HepG2 (cell line): ENCODE results near the gene SNED1. TPM values are rescaled to one million over a fixed set of nuclear protein-coding genes. Genes with fewer than 3 reads are reported as not detected.

Experiments
- ATAC-seq: fragments of 200-7000 bp; cut with Tn5 transposase; 3 replicates; pipeline ENCODE4 v1.9.1; 2020; ENCODE audit warnings: mild to moderate bottlenecking, moderate library complexity
- BruUV-seq: library from RNA; stranded (reverse); fragments of 400-500 nt; replicated peaks from 2 replicates; lab custom pipeline; 2021; lab: Mats Ljungman, UMichigan
- CTCF ChIA-PET: fragments of 300-600 bp; formaldehyde crosslinking; extraction: SDS; loops from one replicate; lab custom pipeline; 2021; ENCODE audit warnings: low total read pairs, inconsistent platforms, low intra/inter-chr PET ratio; lab: Yijun Ruan, JAX
- POLR2A ChIA-PET: fragments of 350-600 bp; sonication (Branson Sonifier 250); formaldehyde crosslinking; loops from one replicate; lab custom pipeline; 2020; ENCODE audit warnings: antibody characterized with exemption, inconsistent platforms; lab: Yijun Ruan, JAX
- DNase-seq: peaks from one replicate; pipeline ENCODE4 v3.0.0-alpha.2; 2015; ENCODE audit warnings: low spot score
- FAIRE-seq: peaks from 3 replicates; lab custom pipeline; 2011; peaks lifted over from hg19 to GRCh38; lab: Jason Lieb, UNC
- H2AFZ ChIP-seq: one replicate; pipeline ENCODE4 v1.6.1; 2011; ENCODE audit warnings: low read length, inconsistent platforms
- H3K27ac ChIP-seq: fragments of 300-600 bp; 3 replicates; pipeline ENCODE4 v1.8.0; 2011; ENCODE audit warnings: mixed run types, mild to moderate bottlenecking, mixed read lengths, low read length, inconsistent platforms; ENCODE audit not compliant: insufficient read depth; ENCODE audit errors: extremely low read length
- H3K27me3 ChIP-seq, 2 experiments: fragments of 200-600 bp in 1 of 2; 2 replicates in 1 of 2; 3 replicates in 1 of 2; pipeline versions ENCODE4 v1.6.0 to v1.8.0; 2011; ENCODE audit warnings: low read length in 2 of 2, mild to moderate bottlenecking in 2 of 2, moderate library complexity in 2 of 2, inconsistent platforms in 1 of 2; ENCODE audit not compliant: insufficient read depth in 2 of 2, control insufficient read depth in 1 of 2
- H3K36me3 ChIP-seq, 2 experiments: fragments of 200-600 bp in 1 of 2; replicated peaks in 1 of 2; 2 replicates in 1 of 2; 3 replicates in 1 of 2; pipeline versions ENCODE4 v1.5.1 to v1.8.0; 2011; ENCODE audit warnings: low read length in 2 of 2, inconsistent platforms in 1 of 2; ENCODE audit not compliant: insufficient read depth in 2 of 2, control insufficient read depth in 1 of 2
- H3K4me1 ChIP-seq: 2 replicates; pipeline ENCODE4 v1.5.1; 2012; ENCODE audit warnings: low read length, inconsistent platforms; ENCODE audit not compliant: insufficient read depth
- H3K4me2 ChIP-seq: 2 replicates; pipeline ENCODE4 v1.6.0; 2011; ENCODE audit warnings: low read depth, low read length, inconsistent platforms
- H3K4me3 ChIP-seq, 3 experiments: fragments of 200-600 bp in 1 of 3; sonication (generic), shearing (Covaris generic) in 1 of 3; replicated peaks in 1 of 3; 2 replicates each; pipeline ENCODE4 v1.5.1; 2011 to 2016; ENCODE audit warnings: low read length in 3 of 3, inconsistent platforms in 2 of 3, low read depth in 2 of 3, mild to moderate bottlenecking in 2 of 3, control low read depth in 1 of 3, mixed read lengths in 1 of 3; ENCODE audit not compliant: insufficient read depth in 1 of 3
- H3K79me2 ChIP-seq: one replicate; pipeline ENCODE4 v1.6.1; 2011; ENCODE audit warnings: low read length, inconsistent platforms; ENCODE audit not compliant: insufficient read depth
- H3K9ac ChIP-seq: 2 replicates; pipeline ENCODE4 v1.6.0; 2011; ENCODE audit warnings: mild to moderate bottlenecking, low read depth, low read length, inconsistent platforms; ENCODE audit not compliant: insufficient read depth
- H3K9me3 ChIP-seq: 2 replicates; pipeline ENCODE4 v1.5.1; 2012; ENCODE audit warnings: mild to moderate bottlenecking, low read length
- H4K20me1 ChIP-seq: 2 replicates; pipeline ENCODE4 v1.6.0; 2011; ENCODE audit warnings: inconsistent platforms, mild to moderate bottlenecking, low read length, moderate library complexity; ENCODE audit not compliant: insufficient read depth
- ATAD3A ChIP-seq: sonication (generic); formaldehyde crosslinking; IDR thresholded peaks from 2 replicates; pipeline ENCODE4 v1.4.0; 2020; ENCODE audit warnings: missing genetic modification reagents
- DMAP1 ChIP-seq: IDR thresholded peaks from 2 replicates; pipeline ENCODE4 v1.6.1; 2016
- KDM5B ChIP-seq: sonication (generic); formaldehyde crosslinking; IDR thresholded peaks from 2 replicates; pipeline ENCODE4 v1.4.0; 2020; ENCODE audit warnings: missing genetic modification reagents, mild to moderate bottlenecking, borderline replicate concordance
- MAFK ChIP-seq, 2 experiments: IDR thresholded peaks in 1 of 2; conservative IDR thresholded peaks in 1 of 2; 2 replicates each; pipeline ENCODE4 v1.6.1; 2011; ENCODE audit warnings: improper control_type of control experiment in 2 of 2, low read length in 2 of 2
- MAZ ChIP-seq, 2 experiments: sonication (generic) in 1 of 2; formaldehyde crosslinking in 1 of 2; IDR thresholded peaks; 2 replicates each; pipeline versions ENCODE4 v1.5.0 to v1.6.1; 2012 to 2020; ENCODE audit warnings: low read depth in 2 of 2, mild to moderate bottlenecking in 2 of 2, borderline replicate concordance in 1 of 2, improper control_type of control experiment in 1 of 2, low read length in 1 of 2, missing genetic modification reagents in 1 of 2, moderate library complexity in 1 of 2
- MIER3 ChIP-seq: IDR thresholded peaks from 2 replicates; pipeline ENCODE4 v1.6.1; 2016; ENCODE audit warnings: missing compliant biosample characterization, borderline replicate concordance
- ZFP37 ChIP-seq: sonication (generic); formaldehyde crosslinking; IDR thresholded peaks from 2 replicates; pipeline ENCODE4 v1.4.0; 2020; ENCODE audit warnings: missing genetic modification reagents, borderline replicate concordance
- WGBS: methylation state at CpG from one replicate; pipeline ENCODE4 v1.1.6; 2017; ENCODE audit warnings: low lambda C conversion rate; 5-methylcytosine and 5-hydroxymethylcytosine counted together
- in situ Hi-C: cut with HindIII; loops from 2 replicates; pipeline ENCODE4 v1.10.0; 2017; ENCODE audit warnings: low pct_unique_long_range_greater_than_20kb; ENCODE audit not compliant: extremely low pct_ligation_motif_present
- intact Hi-C: fragments of 100-400 bp; cut with micrococcal nuclease; formaldehyde crosslinking; loops from one replicate; pipeline ENCODE4 v1.10.0; 2022; ENCODE audit not compliant: unreplicated experiment
- polyA plus RNA-seq, 8 experiments: library from polyadenylated mRNA; depleted of rRNA in 3 of 8; stranded (reverse) in 7 of 8; unstranded in 1 of 8; fragments of >200 nt; fragmentation: Illumina TruSeq in 4 of 8; extraction: Trizol in 4 of 8; gene quantifications; 2 replicates each; pipeline versions ENCODE4 v1.2.1 to v1.2.3, GENCODE V29; 2011 to 2016; ENCODE audit warnings: low read depth in 4 of 8, missing spikeins in 1 of 8, mixed read lengths in 1 of 8; ENCODE audit not compliant: insufficient read depth in 1 of 8
- total RNA-seq, 5 experiments: library from RNA; depleted of rRNA; stranded (reverse); fragments of >200 nt; fragmentation: Illumina TruSeq; extraction: Trizol; gene quantifications; 2 replicates each; pipeline ENCODE4 v1.2.3, GENCODE V29; 2016; ENCODE audit warnings: low read depth in 1 of 5
- TF ChIP-seq, protein P1 (sequence below): conservative IDR thresholded peaks from 2 replicates; pipeline ENCODE4 v1.6.1; 2018; ENCODE audit warnings: missing genetic modification reagents
- TF ChIP-seq, protein P2 (sequence below): IDR thresholded peaks from 2 replicates; pipeline ENCODE4 v1.4.0; 2020; ENCODE audit warnings: mild to moderate bottlenecking, missing genetic modification reagents

SNED1 gene
- total and polyA plus RNA-seq, 2 of the 13 experiments (the other 11 are each of a cell fraction or from before 2014, with no cell fraction given): 0.15 to 0.65 TPM

- FAIRE-seq: no peak
- Histone ChIP-seq H2AFZ (no peak overlapping the region), H3K4me2 (no peak overlapping the region), H4K20me1 (no peaks in the 10 kb centered on the region), H3K9me3 (no peaks in the 10 kb centered on the region), H3K36me3 (peaks cover 6 to 7% of the 10 kb centered on the region in 2 experiments)
- POLR2A ChIA-PET: no interaction called here
- intact Hi-C loops: no loop called here
- in situ Hi-C loops: no loop called here
- 92% methylated on average over 14 of the region's 14 CpGs for WGBS
- CTCF ChIA-PET: no interaction called here
- no peak for TF ChIP-seq DMAP1 (CRISPR knock-in tag)
- TF ChIP-seq, protein P1, sequence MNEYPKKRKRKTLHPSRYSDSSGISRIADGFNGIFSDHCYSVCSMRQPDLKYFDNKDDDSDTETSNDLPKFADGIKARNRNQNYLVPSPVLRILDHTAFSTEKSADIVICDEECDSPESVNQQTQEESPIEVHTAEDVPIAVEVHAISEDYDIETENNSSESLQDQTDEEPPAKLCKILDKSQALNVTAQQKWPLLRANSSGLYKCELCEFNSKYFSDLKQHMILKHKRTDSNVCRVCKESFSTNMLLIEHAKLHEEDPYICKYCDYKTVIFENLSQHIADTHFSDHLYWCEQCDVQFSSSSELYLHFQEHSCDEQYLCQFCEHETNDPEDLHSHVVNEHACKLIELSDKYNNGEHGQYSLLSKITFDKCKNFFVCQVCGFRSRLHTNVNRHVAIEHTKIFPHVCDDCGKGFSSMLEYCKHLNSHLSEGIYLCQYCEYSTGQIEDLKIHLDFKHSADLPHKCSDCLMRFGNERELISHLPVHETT (CRISPR knock-in tag): no peak
- no peak for TF ChIP-seq ZFP37
- TF ChIP-seq, all 625 proteins: peak for 0
- no peak overlapping the region for H3K4me3 ChIP-seq
- DNase-seq (no peak), ATAC-seq (no peak)
- no peak overlapping the region for H3K9ac ChIP-seq
- no peak overlapping the region for H3K27ac ChIP-seq
- H3K27me3 ChIP-seq: no peaks in the 10 kb centered on the region
- H3K4me1 ChIP-seq: peaks cover 19% of the 10 kb centered on the region
- BruUV-seq: no TSS peak
- no peaks in the 10 kb centered on the region for H3K79me2 ChIP-seq
Measured at GRCh38 chr2:241132538-241133435, 134.4 kb downstream of the SNED1 start.

DNA sequence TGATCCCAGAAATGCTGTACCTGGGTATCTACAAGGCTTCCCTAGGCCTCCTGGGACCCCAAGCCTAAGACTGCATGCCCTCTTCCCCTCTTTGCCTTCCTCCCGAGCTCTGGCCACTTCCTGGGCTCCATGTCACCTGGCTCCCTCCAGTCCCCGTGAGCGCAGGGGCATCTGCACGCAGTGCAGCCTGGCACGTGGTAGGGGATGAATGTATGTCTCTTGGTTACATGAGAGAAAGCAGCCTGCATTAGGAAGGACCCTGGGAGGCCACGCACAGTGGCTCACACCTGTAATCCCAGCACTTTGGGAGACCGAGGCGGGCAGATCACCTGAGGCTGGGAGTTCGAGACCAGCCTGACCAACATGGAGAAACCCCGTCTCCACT lies 135.0 kb downstream of the SNED1 start:
- ATAC-seq: no peak
- no peak overlapping the region for H3K4me3 ChIP-seq
- no peak overlapping the region for H3K9ac ChIP-seq
- intact Hi-C loops: no loop called here
- no TSS peak for BruUV-seq
- peaks cover 19% of the 10 kb centered on the region for H3K4me1 ChIP-seq
- H3K4me2 ChIP-seq: no peak overlapping the region
- ChIA-PET POLR2A (no interaction called here), CTCF (no interaction called here)
- no peak for DNase-seq
- no peak overlapping the region for H3K27ac ChIP-seq
- 96% methylated on average over 10 of the region's 10 CpGs for WGBS
- FAIRE-seq: no peak
- H3K36me3 ChIP-seq: peaks cover 12% of the 10 kb centered on the region in 2 experiments
- no peaks in the 10 kb centered on the region for H3K9me3 ChIP-seq
- no peak overlapping the region for H2AFZ ChIP-seq
- H4K20me1 ChIP-seq: no peaks in the 10 kb centered on the region
- no peaks in the 10 kb centered on the region for H3K79me2 ChIP-seq
- in situ Hi-C loops: no loop called here
- H3K27me3 ChIP-seq: no peaks in the 10 kb centered on the region
- TF ChIP-seq ATAD3A (CRISPR knock-in tag) (no peak), KDM5B (CRISPR knock-in tag) (no peak), MAFK (conservative IDR thresholded peaks at IDR 0.05 in 1 of 2, IDR thresholded peaks at IDR 0.05 in 1 of 2; ENCODE audit: low read length in 2 of 2) (no peak), MIER3 (CRISPR knock-in tag) (no peak), MAZ (IDR thresholded peaks at IDR 0.05; ENCODE audit: borderline replicate concordance, low read depth, low read length) (no peak), MAZ (CRISPR knock-in tag; IDR thresholded peaks at IDR 0.05; ENCODE audit: low read depth) (no peak)
- TF ChIP-seq, protein P2, sequence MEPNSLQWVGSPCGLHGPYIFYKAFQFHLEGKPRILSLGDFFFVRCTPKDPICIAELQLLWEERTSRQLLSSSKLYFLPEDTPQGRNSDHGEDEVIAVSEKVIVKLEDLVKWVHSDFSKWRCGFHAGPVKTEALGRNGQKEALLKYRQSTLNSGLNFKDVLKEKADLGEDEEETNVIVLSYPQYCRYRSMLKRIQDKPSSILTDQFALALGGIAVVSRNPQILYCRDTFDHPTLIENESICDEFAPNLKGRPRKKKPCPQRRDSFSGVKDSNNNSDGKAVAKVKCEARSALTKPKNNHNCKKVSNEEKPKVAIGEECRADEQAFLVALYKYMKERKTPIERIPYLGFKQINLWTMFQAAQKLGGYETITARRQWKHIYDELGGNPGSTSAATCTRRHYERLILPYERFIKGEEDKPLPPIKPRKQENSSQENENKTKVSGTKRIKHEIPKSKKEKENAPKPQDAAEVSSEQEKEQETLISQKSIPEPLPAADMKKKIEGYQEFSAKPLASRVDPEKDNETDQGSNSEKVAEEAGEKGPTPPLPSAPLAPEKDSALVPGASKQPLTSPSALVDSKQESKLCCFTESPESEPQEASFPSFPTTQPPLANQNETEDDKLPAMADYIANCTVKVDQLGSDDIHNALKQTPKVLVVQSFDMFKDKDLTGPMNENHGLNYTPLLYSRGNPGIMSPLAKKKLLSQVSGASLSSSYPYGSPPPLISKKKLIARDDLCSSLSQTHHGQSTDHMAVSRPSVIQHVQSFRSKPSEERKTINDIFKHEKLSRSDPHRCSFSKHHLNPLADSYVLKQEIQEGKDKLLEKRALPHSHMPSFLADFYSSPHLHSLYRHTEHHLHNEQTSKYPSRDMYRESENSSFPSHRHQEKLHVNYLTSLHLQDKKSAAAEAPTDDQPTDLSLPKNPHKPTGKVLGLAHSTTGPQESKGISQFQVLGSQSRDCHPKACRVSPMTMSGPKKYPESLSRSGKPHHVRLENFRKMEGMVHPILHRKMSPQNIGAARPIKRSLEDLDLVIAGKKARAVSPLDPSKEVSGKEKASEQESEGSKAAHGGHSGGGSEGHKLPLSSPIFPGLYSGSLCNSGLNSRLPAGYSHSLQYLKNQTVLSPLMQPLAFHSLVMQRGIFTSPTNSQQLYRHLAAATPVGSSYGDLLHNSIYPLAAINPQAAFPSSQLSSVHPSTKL (CRISPR knock-in tag): no peak
